Gastrocnemius medialis (tissue), 4 donors: Measurements from ENCODE around the gene CDS2.

Experiments used
- CTCF ChIP-seq, 5 experiments: fragments of 450-650 bp in 3 of 5; fragments of 200-600 bp in 2 of 5; sonication (generic) in 2 of 5; IDR thresholded peaks in 4 of 5; conservative IDR thresholded peaks in 1 of 5; 1 replicate in 4 of 5; 2 replicates in 1 of 5; pipeline ENCODE4 v1.5.1; 2016 to 2019; ENCODE audit warnings: antibody characterized with exemption in 5 of 5, mild to moderate bottlenecking in 3 of 5, moderate library complexity in 3 of 5
- POLR2A ChIP-seq, 2 donors: fragments of 450-650 bp; IDR thresholded peaks; one replicate each; pipeline ENCODE4 v1.6.1; 2017; ENCODE audit warnings: antibody characterized with exemption in 2 of 2, mild to moderate bottlenecking in 2 of 2, moderate library complexity in 2 of 2

GRCh38 chr20:5128886-5129285, 2.1 kb downstream of the CDS2 start:
- no peak for TF ChIP-seq CTCF (IDR thresholded peaks at IDR 0.05 in 4 of 5, conservative IDR thresholded peaks at IDR 0.05 in 1 of 5)
- TF ChIP-seq POLR2A (IDR thresholded peaks at IDR 0.05), result no peak
